SIG-M5 treated with dmso at 0.1 percent for 504 hours (cell line): Measurements from ENCODE around the gene ARHGAP44.
"Not testable (repeated sequence)": the region's sequence is repeated elsewhere in the genome, so short reads cannot be mapped to it uniquely, and the experiment has no call there.

Experiments
- DNase-seq: peaks from one replicate; lab custom pipeline; 2025; ENCODE audit not compliant: unreplicated experiment; lab: John Stamatoyannopoulos, UW

ARHGAP44 gene

DNA sequence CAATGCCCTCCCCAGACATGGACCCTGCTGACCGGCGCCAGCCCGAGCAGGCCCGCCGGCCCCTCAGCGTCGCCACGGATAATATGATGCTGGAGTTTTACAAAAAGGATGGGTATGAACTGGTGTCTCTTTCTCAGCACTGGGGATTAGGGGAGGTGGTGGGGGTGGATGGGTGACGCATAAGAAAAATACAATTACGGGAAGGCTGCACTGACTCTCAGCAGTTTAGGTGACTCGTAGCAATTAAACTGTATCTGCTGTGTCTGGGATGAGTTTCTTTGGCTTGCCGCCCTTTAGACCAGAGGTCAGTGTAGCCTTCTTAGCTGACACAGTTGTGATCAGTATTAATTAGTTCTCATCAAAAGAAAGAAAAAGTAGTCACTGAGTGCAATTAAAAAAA is 169.5 kb downstream of the ARHGAP44 start:
- DNase-seq, result no peak

DNA sequence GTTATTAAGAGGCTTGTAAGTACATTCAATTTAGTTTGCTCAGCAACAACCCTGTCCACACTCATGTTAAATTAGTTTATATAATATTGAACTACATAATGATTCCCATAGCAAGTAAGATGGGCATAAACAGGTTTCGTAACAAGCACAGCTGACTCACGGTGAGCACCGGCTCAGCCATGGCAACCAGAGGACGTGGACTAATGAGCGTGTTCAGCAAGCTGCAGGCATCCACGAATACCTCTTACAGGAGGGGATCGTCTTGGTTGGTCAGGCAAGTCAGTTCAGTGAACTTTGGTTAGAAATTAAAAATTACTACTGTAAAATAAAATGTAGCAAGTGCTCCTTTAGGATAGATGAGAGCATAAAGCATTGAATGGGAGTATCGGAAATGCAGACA is 170.1 kb downstream of the ARHGAP44 start:
- no peak for DNase-seq

- DNase-seq, result no peak
Observed at GRCh38 chr17:12961655-12962054, 172.4 kb downstream of the ARHGAP44 start.

- no peak for DNase-seq
Observed at GRCh38 chr17:12963505-12963904, 174.2 kb downstream of the ARHGAP44 start.

DNA sequence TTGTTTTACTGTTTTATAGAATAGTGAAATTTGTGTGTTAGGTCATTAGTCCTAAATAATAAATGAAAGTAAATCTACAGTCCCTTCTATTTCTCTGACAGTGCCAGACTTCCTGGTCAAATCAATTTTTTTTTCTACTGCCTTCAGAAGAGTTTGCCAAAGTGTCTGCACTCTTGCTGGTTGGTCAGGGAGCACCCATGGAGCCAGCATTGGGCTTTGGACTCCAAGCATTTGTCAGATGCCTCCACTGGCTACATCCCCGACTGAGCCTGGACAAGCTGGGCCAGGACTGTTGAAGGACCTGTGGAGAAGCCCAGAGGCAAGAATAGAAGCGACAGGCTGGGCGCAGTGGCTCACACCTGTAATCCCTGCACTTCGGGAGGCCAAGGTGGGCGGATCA is 174.9 kb downstream of the ARHGAP44 start:
- DNase-seq, result no peak

GRCh38 chr17:12964840-12965239 is 175.5 kb downstream of the ARHGAP44 start:
- DNase-seq, result no peak

GRCh38 chr17:12965988-12966387 is 176.7 kb downstream of the ARHGAP44 start:
- DNase-seq, result no peak

GRCh38 chr17:12966413-12966812 is 177.1 kb downstream of the ARHGAP44 start:
- DNase-seq, result no peak

DNA sequence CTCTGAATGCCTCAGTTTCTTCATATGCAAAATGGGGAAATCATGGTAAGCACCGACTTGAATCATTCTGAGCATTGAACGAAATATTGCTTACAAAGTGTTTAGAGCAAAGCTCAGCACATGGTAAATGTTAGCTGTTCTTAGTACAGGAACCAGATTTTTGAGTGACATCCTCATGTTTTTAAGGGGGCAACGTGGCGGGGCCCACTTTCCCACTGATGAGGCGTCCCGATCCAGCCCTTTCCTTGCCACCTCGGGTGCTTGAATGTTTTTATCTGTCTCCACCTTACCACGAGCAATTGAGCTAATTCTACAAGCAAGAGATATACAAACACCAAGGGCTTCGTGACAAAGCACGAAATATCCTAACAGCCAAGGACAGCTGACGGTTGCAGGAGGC is 178.7 kb downstream of the ARHGAP44 start:
- DNase-seq, result no peak

GRCh38 chr17:12973496-12974004 is 184.3 kb downstream of the ARHGAP44 start:
- no peak for DNase-seq

DNA sequence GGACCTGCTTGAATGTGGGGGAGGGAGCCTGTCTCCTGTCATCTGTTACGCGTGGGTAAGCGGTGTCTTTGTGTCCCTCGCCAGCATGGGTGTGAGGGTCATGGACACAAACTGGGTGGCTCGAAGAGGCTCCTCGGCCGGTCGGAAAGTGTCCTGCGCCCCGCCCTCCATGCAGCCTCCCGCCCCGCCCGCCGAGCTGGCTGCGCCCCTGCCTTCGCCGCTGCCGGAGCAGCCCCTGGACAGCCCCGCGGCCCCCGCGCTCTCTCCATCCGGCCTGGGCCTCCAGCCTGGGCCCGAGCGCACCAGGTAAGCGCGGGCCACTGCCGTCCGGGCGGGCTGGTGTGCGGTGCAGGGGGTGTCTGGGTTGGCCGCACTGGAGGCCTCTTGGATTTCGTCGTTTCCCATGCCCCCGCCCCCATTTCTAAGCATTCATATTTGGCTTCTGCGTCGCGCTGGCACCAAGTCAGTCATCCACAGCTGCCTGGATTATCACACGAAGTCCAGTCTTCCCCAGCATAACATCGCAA is 184.8 kb downstream of the ARHGAP44 start:
- DNase-seq, result no peak

DNA sequence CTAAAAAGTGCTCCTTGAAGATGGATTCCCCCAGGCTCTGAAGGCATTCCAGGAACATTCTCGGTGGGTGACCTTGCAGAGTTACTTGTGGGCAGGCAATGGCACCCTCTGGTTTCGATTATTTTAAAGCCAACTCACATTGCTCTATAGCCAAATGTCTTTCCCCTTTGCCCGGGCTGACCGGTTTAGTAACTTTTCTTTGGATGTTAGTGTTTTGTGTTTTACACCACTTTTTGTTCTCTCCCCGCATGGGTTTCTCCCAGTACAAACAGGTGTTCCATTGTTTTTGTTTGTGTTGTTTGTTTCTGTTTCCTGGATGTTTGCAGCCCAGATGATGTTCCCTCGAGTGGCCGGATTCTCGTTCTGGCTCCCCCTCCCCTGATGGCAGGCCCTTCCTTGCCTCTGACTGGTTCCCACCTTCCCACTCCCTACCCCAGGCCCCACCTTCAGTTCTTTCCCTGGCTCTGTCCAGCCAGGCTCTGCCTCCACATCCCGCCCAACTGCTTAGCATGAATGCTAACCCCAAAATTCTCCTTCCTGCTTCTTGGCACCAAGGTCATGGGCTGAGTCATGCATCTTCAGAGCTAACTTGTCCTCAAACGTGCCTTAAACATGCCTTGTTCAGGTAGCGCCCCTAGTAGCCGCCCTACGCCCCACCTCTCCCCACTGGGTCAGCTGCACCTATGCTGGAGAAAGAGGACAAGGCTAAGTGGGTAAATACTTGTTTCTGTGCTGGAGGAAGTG is 187.9 kb downstream of the ARHGAP44 start:
- no peak for DNase-seq

GRCh38 chr17:12978787-12979186 is 189.5 kb downstream of the ARHGAP44 start:
- not testable (repeated sequence) for DNase-seq

- DNase-seq, result no peak
Observed at GRCh38 chr17:12979246-12979645, 189.9 kb downstream of the ARHGAP44 start.

- no peak for DNase-seq
Observed at GRCh38 chr17:12979826-12980500, 190.7 kb downstream of the ARHGAP44 start.

DNA sequence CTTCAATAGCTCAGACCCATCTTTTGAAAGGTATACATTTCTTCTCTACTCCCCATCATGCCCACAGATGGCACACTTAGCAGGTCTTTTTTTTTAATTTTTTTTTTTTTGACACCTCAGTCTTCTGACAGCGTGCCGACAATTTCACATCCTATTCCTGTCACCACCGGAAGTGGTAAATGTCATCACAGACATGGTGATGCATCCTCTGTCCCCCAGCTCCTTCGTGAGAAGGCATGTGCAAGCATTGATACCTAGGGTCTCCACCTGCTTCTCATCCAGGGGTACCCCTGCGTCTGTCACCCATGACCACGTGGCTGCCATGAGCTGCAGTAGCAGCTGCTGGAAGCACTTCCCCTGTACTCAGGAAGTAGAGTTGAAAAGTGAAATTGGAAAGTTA is 192.9 kb downstream of the ARHGAP44 start:
- DNase-seq, result no peak

DNA sequence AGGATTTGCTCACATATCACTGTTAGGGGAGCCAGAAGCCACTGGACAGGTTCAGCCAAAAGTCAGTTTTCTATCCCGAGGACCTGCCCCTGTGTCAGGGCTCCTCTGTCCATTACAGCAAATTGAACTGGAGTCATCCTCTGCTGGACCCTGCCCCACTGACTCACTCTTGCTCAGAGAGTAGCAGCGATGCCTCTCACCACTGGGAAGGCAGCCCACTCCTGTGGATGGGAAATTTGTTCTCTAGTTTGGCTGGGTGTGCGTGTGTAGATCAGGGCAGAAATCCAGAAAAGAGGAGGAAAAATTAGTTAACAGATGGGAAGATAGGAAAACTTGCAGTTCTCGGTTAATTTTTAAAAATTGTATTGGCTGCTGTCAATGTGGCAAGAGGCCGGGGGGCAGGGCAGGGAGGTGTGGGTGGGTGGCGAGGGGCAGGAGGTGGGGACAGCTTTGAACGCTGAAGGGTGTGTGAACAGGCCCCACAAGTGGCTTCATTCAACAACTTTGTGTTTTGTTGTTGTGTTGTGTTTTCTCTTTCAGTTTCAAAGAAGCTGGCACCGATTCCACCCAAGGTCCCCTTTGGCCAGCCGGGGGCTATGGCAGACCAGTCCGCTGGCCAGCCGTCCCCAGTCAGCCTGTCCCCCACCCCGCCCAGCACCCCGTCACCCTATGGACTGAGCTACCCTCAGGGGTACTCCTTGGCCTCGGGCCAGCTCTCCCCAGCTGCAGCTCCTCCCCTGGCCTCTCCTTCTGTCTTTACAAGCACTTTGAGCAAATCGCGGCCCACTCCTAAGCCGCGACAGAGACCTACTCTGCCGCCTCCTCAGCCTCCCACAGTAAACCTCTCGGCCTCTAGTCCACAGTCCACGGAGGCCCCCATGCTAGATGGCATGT is 194.9 kb downstream of the ARHGAP44 start:
- no peak for DNase-seq

GRCh38 chr17:12985431-12986293 is 196.4 kb downstream of the ARHGAP44 start:
- no peak for DNase-seq

DNA sequence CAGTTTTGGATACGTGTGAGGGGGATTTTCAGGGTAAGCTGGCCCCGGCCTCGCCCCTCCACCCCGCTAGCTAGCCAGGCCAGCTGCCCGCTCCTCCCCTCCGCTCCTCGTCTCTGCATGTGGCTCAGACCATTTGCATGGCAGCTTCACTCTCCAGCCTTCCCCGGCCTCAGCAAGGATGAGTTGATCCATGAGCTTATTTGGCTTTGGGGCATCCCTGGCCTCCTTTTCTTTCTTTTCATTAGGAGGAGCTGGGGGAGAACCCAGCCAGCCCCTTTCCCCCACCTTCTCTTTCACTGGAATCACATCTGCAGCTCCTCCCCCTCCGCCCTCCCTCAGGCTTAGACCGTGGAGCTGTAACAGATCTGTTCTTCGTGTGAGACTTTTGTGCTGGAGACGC is 197.8 kb downstream of the ARHGAP44 start:
- DNase-seq, result no peak
